Bladder microvascular endothelial cell (primary cell): ENCODE measurements around the gene ZNF808. TPM values are rescaled to one million over a fixed set of nuclear protein-coding genes. Genes with fewer than 3 reads are reported as not detected.

Experiments
- total RNA-seq: library from RNA; depleted of rRNA; stranded (reverse); fragments of >200 nt; gene quantifications from 2 replicates; pipeline ENCODE4 v1.2.3, GENCODE V29; 2014

Gene ZNF808
- total RNA-seq = 10.4 and 26.4 TPM in 2 replicates

GRCh38 chr19:52527134-52527955 lies at the start of gene ZNF808:
Gene ZNF808, plus strand, starts transcription at chr19:52527668. Its CDS starts 15,617 bp downstream, at chr19:52543285.

GRCh38 chr19:52570000-52570861 lies 42.8 kb downstream of the ZNF808 start, which contains the start of gene ZNF701:
Gene ZNF701, plus strand, starts transcription at chr19:52570287. Its CDS starts 3,861 bp downstream, at chr19:52574148.

Other genes with a start within 250 kb of the ZNF808 start
- 4.9 and 6.7 TPM in 2 replicates for gene ZNF480, start 230.5 kb upstream of the ZNF808 start, total RNA-seq
- 1.3 and 3.2 TPM in 2 replicates for gene ZNF610, start 191.4 kb upstream of the ZNF808 start, total RNA-seq
- 10.5 and 14.8 TPM in 2 replicates for gene ZNF880, start 157.7 kb upstream of the ZNF808 start, total RNA-seq
- gene ZNF528, start 129.8 kb upstream of the ZNF808 start, total RNA-seq = 5.5 and 14.9 TPM in 2 replicates
- gene ZNF534, start 98.5 kb upstream of the ZNF808 start, total RNA-seq = 0.06 TPM in 1 of 2 replicates, not detected in the other
- gene ZNF578, start 74.1 kb upstream of the ZNF808 start, total RNA-seq = 1.3 and 3.9 TPM in 2 replicates
- 11.2 and 17.4 TPM in 2 replicates for gene ZNF701, start 42.6 kb downstream of the ZNF808 start, total RNA-seq
- gene ZNF83, start 110.7 kb downstream of the ZNF808 start, total RNA-seq = 26.4 and 60.7 TPM in 2 replicates
- 6.2 and 15.4 TPM in 2 replicates for gene ZNF611, start 207.4 kb downstream of the ZNF808 start, total RNA-seq